C4-2B (cell line): Measurements from ENCODE around the gene SCGB1D1.

Experiments used
- H3K27ac ChIP-seq: fragments of 450-650 bp; 2 replicates; pipeline ENCODE4 v1.5.1; 2017
- CTCF ChIP-seq: fragments of 450-650 bp; conservative IDR thresholded peaks from 2 replicates; pipeline ENCODE4 v1.5.1; 2017; ENCODE audit warnings: mild to moderate bottlenecking
- ZFX ChIP-seq: fragments of 450-650 bp; IDR thresholded peaks from 2 replicates; pipeline ENCODE4 v1.6.1; 2017

Gene SCGB1D1

GRCh38 chr11:62150887-62151736, 38.9 kb upstream of the SCGB1D1 start:
- H3K27ac ChIP-seq: no peak overlapping the region
- no peak for TF ChIP-seq ZFX
- no peak for TF ChIP-seq CTCF

GRCh38 chr11:62151737-62152102, 38.3 kb upstream of the SCGB1D1 start:
- no peak overlapping the region for H3K27ac ChIP-seq
- TF ChIP-seq CTCF (no peak), ZFX (no peak)

- no peak overlapping the region for H3K27ac ChIP-seq
- no peak for TF ChIP-seq ZFX
- TF ChIP-seq CTCF: no peak
These were observed 37.5 kb upstream of the SCGB1D1 start for GRCh38 chr11:62152245-62153086.

GRCh38 chr11:62153087-62153395, 37.0 kb upstream of the SCGB1D1 start:
- TF ChIP-seq CTCF: no peak
- no peak for TF ChIP-seq ZFX
- H3K27ac ChIP-seq: no peak overlapping the region

- H3K27ac ChIP-seq: no peak overlapping the region
- no peak for TF ChIP-seq ZFX
These were observed 36.4 kb upstream of the SCGB1D1 start for GRCh38 chr11:62153617-62154016.

GRCh38 chr11:62157603-62158002, 32.4 kb upstream of the SCGB1D1 start:
- no peak overlapping the region for H3K27ac ChIP-seq
- no peak for TF ChIP-seq ZFX
- no peak for TF ChIP-seq CTCF

GRCh38 chr11:62166371-62166770, 23.6 kb upstream of the SCGB1D1 start:
- TF ChIP-seq CTCF (no peak), ZFX (no peak)
- H3K27ac ChIP-seq: no peak overlapping the region
